Activated naive CD8-positive, alpha-beta T cell treated with anti-CD3 and anti-CD28 coated beads, Interleukin-2, amount 10 ng/mL, durations not matched to agents 7 days and 5 days (primary cell): Measurements from ENCODE around the gene CRYBG3. TPM values are rescaled to one million over a fixed set of nuclear protein-coding genes. Genes with fewer than 3 reads are reported as not detected.

Experiments used
- ATAC-seq: fragments of 150-1000 bp; cut with Tn5 transposase; one replicate; pipeline ENCODE4 v1.10.0; 2021; ENCODE audit warnings: low read depth, moderate library complexity
- POLR2A ChIA-PET: fragments of 350-600 bp; sonication (Branson Sonifier 250); formaldehyde crosslinking; loops from one replicate; lab custom pipeline; 2021; ENCODE audit warnings: antibody characterized with exemption; lab: Charles Lee
- DNase-seq: peaks from one replicate; pipeline ENCODE4 v3.0.0; 2021
- H3K27ac Mint-ChIP-seq: one replicate; pipeline ENCODE4 v1.8.0; 2022; ENCODE audit warnings: mild to moderate bottlenecking, mixed read lengths
- H3K27me3 Mint-ChIP-seq: one replicate; pipeline ENCODE4 v1.8.0; 2022; ENCODE audit warnings: mild to moderate bottlenecking, moderate library complexity, mixed read lengths
- H3K36me3 Mint-ChIP-seq: one replicate; pipeline ENCODE4 v1.8.0; 2021; ENCODE audit warnings: mild to moderate bottlenecking, mixed read lengths
- H3K4me1 Mint-ChIP-seq: one replicate; pipeline ENCODE4 v1.8.0; 2021; ENCODE audit warnings: mixed read lengths
- H3K4me3 Mint-ChIP-seq: one replicate; pipeline ENCODE4 v1.8.0; 2022; ENCODE audit warnings: mild to moderate bottlenecking, moderate library complexity, mixed read lengths
- H3K9me3 Mint-ChIP-seq: one replicate; pipeline ENCODE4 v1.8.0; 2021; ENCODE audit warnings: mixed read lengths
- total RNA-seq, 2 experiments: library from RNA; stranded (reverse); gene quantifications; one replicate each; pipeline ENCODE4 v1.2.3, GENCODE V29; 2021

The CRYBG3 gene
- total RNA-seq, 2 experiments from 2014 or later: 5.3 to 5.7 TPM

GRCh38 chr3:97988784-97989568 lies 167.2 kb downstream of the CRYBG3 start:
- Mint-ChIP-seq H3K4me3 (no peak overlapping the region), H3K9me3 (peaks cover 4% of the 10 kb centered on the region), H3K4me1 (peaks cover 16% of the 10 kb centered on the region), H3K27ac (peak overlapping the region; percentile 34), H3K36me3 (peaks cover 2% of the 10 kb centered on the region), H3K27me3 (peaks cover 7% of the 10 kb centered on the region)
- ATAC-seq (no peak), DNase-seq (no peak)
- POLR2A ChIA-PET: no interaction called here

- Mint-ChIP-seq H3K27me3 (peaks cover 7% of the 10 kb centered on the region), H3K4me1 (peaks cover 16% of the 10 kb centered on the region), H3K27ac (peak overlapping the region; percentile 33), H3K4me3 (peak overlapping the region; percentile 64), H3K36me3 (peaks cover 2% of the 10 kb centered on the region), H3K9me3 (peaks cover 4% of the 10 kb centered on the region)
- no peak for DNase-seq
- POLR2A ChIA-PET: interaction anchor here (1.1 kb wide), 1 partner anchor 19 kb away, joined by 3 read pairs; no protein-coding TSS in a partner anchor
- ATAC-seq: no peak
Measured at GRCh38 chr3:97990624-97991292, 168.9 kb downstream of the CRYBG3 start.

GRCh38 chr3:97991293-97991682 lies 169.5 kb downstream of the CRYBG3 start:
- peaks cover 4% of the 10 kb centered on the region for H3K9me3 Mint-ChIP-seq
- H3K36me3 Mint-ChIP-seq: peaks cover 2% of the 10 kb centered on the region
- H3K4me3 Mint-ChIP-seq: peak overlapping the region; percentile 64
- no peak for DNase-seq
- POLR2A ChIA-PET: interaction anchor here (1.1 kb wide), 1 partner anchor 20 kb away, joined by 3 read pairs; no protein-coding TSS in a partner anchor
- peak; percentile 65 for ATAC-seq
- peaks cover 8% of the 10 kb centered on the region for H3K27me3 Mint-ChIP-seq
- peak overlapping the region; percentile 33 for H3K27ac Mint-ChIP-seq
- H3K4me1 Mint-ChIP-seq: peaks cover 16% of the 10 kb centered on the region

- POLR2A ChIA-PET: no interaction called here
- Mint-ChIP-seq H3K36me3 (peaks cover 2% of the 10 kb centered on the region), H3K4me3 (no peak overlapping the region), H3K4me1 (peaks cover 16% of the 10 kb centered on the region), H3K27ac (no peak overlapping the region), H3K9me3 (peaks cover 4% of the 10 kb centered on the region), H3K27me3 (peaks cover 8% of the 10 kb centered on the region)
- DNase-seq (no peak), ATAC-seq (no peak)
Measured at GRCh38 chr3:97992547-97993173, 170.8 kb downstream of the CRYBG3 start.

GRCh38 chr3:97993526-97993925 lies 171.7 kb downstream of the CRYBG3 start:
- H3K9me3 Mint-ChIP-seq: peaks cover 2% of the 10 kb centered on the region
- POLR2A ChIA-PET: no interaction called here
- H3K27me3 Mint-ChIP-seq: peaks cover 8% of the 10 kb centered on the region
- ATAC-seq (no peak), DNase-seq (no peak)
- H3K4me3 Mint-ChIP-seq: no peak overlapping the region
- no peaks in the 10 kb centered on the region for H3K36me3 Mint-ChIP-seq
- H3K27ac Mint-ChIP-seq: no peak overlapping the region
- peaks cover 16% of the 10 kb centered on the region for H3K4me1 Mint-ChIP-seq

- H3K36me3 Mint-ChIP-seq: no peaks in the 10 kb centered on the region
- H3K9me3 Mint-ChIP-seq: no peaks in the 10 kb centered on the region
- H3K4me1 Mint-ChIP-seq: peaks cover 16% of the 10 kb centered on the region
- ATAC-seq: no peak
- peaks cover 8% of the 10 kb centered on the region for H3K27me3 Mint-ChIP-seq
- POLR2A ChIA-PET: no interaction called here
- no peak for DNase-seq
- no peak overlapping the region for H3K4me3 Mint-ChIP-seq
- no peak overlapping the region for H3K27ac Mint-ChIP-seq
Measured at GRCh38 chr3:97994328-97994945, 172.6 kb downstream of the CRYBG3 start.

Other genes with a start within 250 kb of the CRYBG3 start
- gene ARL6, start 57.3 kb upstream of the CRYBG3 start, total RNA-seq: 1 to 10 TPM; 4.9 to 6.3 TPM
- 10 to 100 TPM; 23.8 to 24.2 TPM for gene RIOX2, start 150.4 kb downstream of the CRYBG3 start, total RNA-seq
- not detected for gene GABRR3, start 213.3 kb downstream of the CRYBG3 start, total RNA-seq